Eye (tissue), 1 donor: ENCODE measurements around the gene GPD1L.
A peak's percentile ranks its signal among the peaks of the same experiment; 100 is the strongest.

ENCODE experiments used
- DNase-seq: peaks from one replicate; pipeline ENCODE4 v3.0.0-alpha.2; 2015

The GPD1L gene

DNA sequence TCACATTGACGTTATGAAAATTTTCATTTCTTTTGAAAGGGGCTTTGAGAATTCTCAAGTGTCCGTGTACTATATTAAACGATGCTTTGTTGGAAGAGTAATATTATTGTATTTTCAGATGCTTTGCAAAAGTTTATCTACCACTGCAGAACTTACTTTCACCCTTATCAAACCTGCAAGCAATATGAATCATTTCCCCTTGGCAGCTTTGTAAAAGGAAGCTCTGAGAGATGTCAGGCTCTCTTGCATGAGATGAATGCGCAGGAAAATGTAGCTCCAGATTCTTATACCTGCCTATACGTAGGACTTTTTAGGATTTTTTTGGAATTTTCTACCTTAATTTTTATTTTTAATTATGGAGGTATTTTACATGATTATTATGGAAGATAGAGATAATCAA lies 34.5 kb downstream of the GPD1L start:
- no peak for DNase-seq

DNA sequence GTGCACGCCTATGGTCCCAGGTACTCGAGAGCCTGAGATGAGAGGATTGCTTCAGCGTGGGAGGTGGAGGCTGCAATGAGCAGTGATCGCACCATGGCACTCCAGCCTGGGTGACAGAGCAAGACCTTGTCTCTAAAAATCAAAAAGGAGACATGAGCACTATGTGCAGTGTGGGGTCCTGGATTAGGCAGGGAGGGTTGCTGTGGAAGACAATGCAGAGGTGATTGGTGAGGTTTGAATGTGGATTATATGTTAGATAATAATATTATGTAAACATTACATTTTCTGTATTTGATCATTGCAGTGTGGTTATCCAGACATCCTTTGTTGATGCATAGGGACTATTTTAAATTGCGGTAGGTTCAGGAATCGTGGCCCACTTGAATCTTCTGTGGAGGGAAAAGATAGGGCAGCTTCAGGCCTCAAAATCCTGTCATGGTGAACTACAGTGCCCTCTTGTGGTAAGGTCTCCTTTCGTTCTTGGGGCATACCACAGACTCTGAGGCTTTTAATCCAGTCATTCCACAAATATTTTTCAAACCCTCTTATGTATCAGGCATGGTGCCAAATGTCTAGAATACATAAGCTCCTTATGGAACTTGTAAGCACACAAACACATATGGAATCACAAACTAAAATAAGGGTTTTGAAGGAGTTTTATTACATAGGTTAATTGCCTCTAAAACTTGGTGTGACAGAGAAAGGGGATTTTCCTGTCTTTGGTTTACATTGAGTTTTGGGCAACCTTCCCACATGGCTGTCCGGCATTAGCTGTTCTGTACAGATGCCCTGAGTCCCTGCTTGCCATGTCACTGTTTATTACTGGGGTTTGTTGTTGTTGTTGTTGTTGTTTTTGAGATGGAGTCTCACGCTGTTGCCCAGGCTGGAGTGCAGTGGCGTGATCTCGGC lies 37.7 kb downstream of the GPD1L start:
- peak; percentile 93 for DNase-seq

DNA sequence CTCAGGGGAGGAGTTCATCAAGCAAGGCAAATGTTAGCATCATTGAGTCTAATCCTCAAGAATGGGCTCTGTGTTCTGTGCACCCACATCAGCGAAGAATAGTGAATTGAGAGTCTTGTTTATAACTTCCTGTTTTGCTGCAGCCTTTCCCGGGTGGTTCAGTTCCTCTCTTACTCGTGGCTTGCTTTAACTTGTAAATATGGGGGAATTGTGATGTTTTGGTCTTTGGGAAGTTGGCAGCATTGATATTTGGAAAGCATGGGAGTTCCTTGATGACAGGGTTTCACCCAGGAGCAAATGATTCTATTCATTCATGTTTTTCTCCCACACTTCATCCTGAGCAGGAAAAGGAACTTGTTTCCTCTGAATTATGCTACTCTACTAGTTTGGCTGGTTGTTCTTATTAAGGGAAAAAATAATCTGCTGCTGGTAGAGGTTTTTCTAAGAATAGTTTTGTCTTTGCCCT lies 40.4 kb downstream of the GPD1L start:
- no peak for DNase-seq

DNA sequence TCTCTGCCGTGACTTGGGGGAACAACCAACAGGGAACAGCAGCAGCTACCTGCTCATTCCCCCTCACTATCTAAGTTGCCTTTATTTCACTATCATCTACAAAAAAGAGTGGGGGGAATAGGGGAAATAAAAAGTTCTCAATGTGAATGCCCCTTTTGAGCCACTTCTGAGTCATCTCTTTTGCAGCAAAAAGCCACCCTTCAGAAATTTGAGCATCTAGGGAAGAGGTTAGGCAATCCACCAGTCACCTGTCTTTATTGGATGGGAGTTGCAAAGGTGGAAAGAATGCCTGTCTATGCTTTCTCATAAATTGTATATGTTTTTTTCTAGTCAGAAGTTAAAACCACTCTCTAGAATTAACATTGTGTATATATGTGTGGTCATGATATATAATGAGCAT lies 41.1 kb downstream of the GPD1L start:
- DNase-seq = no peak

DNA sequence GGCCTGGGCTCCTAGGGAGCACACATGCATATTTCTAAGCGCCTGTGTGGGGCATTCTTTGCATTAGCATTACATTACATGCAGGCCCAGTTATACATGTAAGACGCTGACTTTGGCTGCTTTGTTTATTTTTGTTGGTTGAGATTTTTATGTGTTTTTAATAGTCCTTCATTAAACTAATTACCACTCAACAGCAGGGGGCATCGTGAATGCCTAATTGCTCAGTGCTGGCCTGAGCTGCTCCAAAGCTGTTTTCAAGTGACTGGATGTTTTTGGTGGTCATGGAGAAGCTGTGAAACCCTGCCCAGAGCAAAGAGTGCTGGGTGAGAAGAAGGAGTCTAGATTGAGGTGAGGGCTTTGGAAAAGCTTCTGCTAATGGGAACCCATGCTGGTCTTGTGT lies 41.5 kb downstream of the GPD1L start:
- DNase-seq = no peak

DNA sequence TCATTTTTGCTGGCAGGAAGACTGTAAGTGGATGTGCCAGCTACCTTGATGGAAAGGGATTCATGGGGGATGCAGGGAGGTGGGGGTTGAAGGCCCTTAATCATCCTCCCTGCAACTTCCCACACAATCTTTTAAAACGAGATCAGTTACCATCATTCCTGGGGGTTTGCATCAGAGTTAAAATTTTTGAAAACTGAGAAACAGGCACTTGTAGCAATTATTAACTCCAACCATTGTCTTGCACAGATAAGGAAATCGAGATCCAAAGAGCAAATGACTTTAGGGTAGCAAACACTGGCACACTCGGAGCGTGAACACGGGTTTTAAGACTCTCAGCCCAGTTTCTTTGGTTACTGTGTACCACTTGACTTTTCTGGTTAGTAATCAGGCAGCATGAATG lies 41.9 kb downstream of the GPD1L start:
- no peak for DNase-seq

GRCh38 chr3:32153414-32154204 lies 47.2 kb downstream of the GPD1L start:
- no peak for DNase-seq

DNA sequence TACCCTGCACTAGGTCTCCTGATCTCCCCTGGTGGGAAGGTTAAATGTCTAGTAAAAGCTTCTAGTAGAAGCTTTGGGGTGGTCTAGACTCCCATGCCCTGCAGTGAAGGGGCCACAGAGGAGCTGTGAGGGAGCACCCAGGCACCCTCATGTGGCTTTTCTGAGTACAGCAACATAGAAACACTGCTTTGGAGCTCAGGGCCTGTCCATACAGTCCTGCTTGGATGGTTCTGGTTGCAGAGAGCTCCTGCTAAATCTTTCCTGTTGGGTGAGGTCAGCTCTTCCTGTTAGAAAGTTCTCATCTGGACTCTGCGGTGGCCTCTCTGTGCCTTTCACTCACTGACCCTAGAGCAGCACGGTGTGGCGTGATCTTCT lies 47.8 kb downstream of the GPD1L start:
- DNase-seq = no peak

GRCh38 chr3:32155117-32155516 lies 48.7 kb downstream of the GPD1L start:
- DNase-seq = no peak

- no peak for DNase-seq
Measured at GRCh38 chr3:32157600-32158264, 51.3 kb downstream of the GPD1L start.

- no peak for DNase-seq
Measured at GRCh38 chr3:32160706-32161214, 54.3 kb downstream of the GPD1L start.

- no peak for DNase-seq
Measured at GRCh38 chr3:32165442-32165841, 59.0 kb downstream of the GPD1L start.

DNA sequence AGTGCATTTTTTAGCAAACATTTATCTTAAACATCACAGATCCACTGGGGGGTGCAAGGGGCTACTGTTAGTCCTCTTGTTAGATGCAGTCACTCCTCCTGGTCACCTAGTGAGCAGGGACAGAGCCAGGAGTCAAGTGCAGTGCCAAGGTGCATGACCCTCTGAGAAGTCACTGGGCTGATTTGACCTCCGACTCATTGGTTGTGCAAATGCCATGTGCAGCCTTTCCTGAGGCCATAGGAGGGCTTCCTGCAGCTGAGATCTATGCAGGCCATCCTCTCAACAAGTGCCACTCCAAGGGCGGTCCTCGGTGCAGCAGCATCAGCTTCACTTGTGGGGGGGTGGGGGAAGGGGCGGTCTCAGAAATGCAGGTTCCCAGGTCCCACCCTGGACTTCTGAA lies 60.2 kb downstream of the GPD1L start:
- DNase-seq = no peak

GRCh38 chr3:32172420-32172819 lies 66.0 kb downstream of the GPD1L start:
- no peak for DNase-seq

GRCh38 chr3:32175607-32176197 lies 69.3 kb downstream of the GPD1L start:
- peak; percentile 79 for DNase-seq

DNA sequence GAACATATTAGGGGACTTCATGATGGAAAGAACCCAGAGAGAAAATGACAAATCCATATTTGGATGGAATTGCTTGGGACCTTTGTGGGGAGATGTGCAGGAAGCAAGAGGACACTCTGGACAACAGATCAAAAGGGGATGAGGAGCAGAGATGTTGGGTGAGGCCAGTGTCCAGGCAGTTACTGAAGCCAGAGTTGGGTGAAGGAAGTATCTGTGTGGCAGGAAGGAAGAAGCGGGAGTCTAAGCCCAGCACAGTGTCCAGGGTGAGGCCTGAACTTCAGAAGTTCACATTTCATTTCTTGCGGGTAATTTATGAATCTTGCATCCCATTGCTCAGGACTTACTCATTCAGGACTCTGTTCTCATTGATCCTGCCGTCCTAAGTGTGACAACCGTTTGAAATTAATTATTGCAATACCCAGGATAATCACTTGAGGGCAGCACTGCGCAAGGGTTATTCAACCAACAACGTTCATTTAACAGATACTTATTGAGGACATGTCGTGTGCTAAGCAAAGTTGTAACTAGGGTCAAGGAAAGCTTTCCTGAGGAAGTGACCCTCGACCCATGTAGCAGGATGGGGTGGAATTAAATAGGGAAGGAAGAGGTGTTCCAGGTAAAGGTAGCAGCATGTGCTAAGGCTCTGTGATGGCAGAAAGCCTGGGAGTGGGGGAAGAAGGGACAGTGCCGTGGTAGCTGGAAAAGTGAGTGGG lies 70.7 kb downstream of the GPD1L start:
- DNase-seq = peak; percentile 63

- DNase-seq = peak; percentile 64
Measured at GRCh38 chr3:32177702-32178198, 71.3 kb downstream of the GPD1L start.

DNA sequence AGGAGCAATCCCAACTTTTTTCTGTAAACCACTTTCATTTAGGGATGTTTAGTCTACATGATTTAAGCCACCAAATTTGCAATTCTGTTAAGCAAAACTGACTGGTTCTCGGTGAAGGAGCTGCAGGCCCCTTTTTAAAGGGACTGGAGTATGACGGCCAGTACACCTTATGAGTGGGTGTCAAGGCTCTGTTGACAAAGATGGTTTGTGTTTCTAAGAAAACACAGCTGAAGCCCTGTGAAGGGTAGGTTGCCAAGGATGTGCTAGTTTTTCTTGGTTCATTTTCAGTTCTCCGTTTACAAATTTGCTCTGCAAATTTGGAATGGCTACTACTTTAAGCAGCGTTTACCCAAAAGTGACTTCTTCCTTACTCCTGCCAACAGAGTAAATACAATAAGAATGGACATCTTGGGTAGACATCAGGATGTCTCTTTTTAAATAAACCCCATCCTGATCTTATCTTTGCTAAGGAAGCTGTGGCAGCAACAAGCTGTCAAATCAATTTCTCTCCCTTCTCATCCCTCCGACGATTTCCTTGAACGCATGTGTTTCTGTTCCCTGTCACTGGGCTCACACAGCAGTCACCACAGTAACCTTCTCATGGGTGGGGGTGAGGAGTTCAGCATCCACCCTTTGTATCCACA lies 73.8 kb downstream of the GPD1L start:
- DNase-seq = no peak

GRCh38 chr3:32181365-32181764 lies 74.9 kb downstream of the GPD1L start:
- DNase-seq = peak; percentile 56

- DNase-seq = peak; percentile 32
Measured at GRCh38 chr3:32181796-32182195, 75.4 kb downstream of the GPD1L start.

- no peak for DNase-seq
Measured at GRCh38 chr3:32184187-32184730, 77.8 kb downstream of the GPD1L start.
